ENCODE data around the gene NR2C2. TPM values are rescaled to one million over a fixed set of nuclear protein-coding genes. Genes with fewer than 3 reads are reported as not detected.
A peak's percentile ranks its signal among the peaks of the same experiment; 100 is the strongest.

NR2C2 gene
- polyA plus RNA-seq, 3 donors = 36.4 to 41.0 (median 39.3) TPM

- DNase-seq (ENCODE audit: low read depth in 3 of 3, low spot score in 2 of 3) = peak; percentile 72 to 77 (median 74)
Measured at GRCh38 chr3:14921034-14921616, 26.3 kb upstream of the NR2C2 start.

- no peak for DNase-seq (ENCODE audit: low read depth in 3 of 3, low spot score in 2 of 3)
Measured at GRCh38 chr3:14921811-14922705, 25.3 kb upstream of the NR2C2 start.

- DNase-seq (ENCODE audit: low read depth in 3 of 3, low spot score in 2 of 3) = no peak
Measured at GRCh38 chr3:14922863-14923262, 24.5 kb upstream of the NR2C2 start.

- no peak for DNase-seq (ENCODE audit: low read depth in 3 of 3, low spot score in 2 of 3)
Measured at GRCh38 chr3:14923476-14923875, 23.9 kb upstream of the NR2C2 start.

- DNase-seq (ENCODE audit: low read depth in 3 of 3, low spot score in 2 of 3) = peak in 2 of 3 donors; percentile 61
Measured at GRCh38 chr3:14925729-14926591, 21.4 kb upstream of the NR2C2 start.

- DNase-seq (ENCODE audit: low read depth in 3 of 3, low spot score in 2 of 3) = no peak
Measured at GRCh38 chr3:14926592-14926991, 20.8 kb upstream of the NR2C2 start.

- DNase-seq (ENCODE audit: low read depth in 3 of 3, low spot score in 2 of 3) = no peak
Measured at GRCh38 chr3:14927308-14927707, 20.1 kb upstream of the NR2C2 start.

- DNase-seq (ENCODE audit: low read depth in 3 of 3, low spot score in 2 of 3) = no peak
Measured at GRCh38 chr3:14929310-14930074, 17.9 kb upstream of the NR2C2 start.

GRCh38 chr3:14933820-14934425 lies 13.5 kb upstream of the NR2C2 start:
- DNase-seq (ENCODE audit: low read depth in 3 of 3, low spot score in 2 of 3) = no peak

- DNase-seq (ENCODE audit: low read depth in 3 of 3, low spot score in 2 of 3) = no peak
Measured at GRCh38 chr3:14935592-14936345, 11.6 kb upstream of the NR2C2 start.

GRCh38 chr3:14938954-14939353 lies 8.4 kb upstream of the NR2C2 start:
- DNase-seq (ENCODE audit: low read depth in 3 of 3, low spot score in 2 of 3) = no peak

GRCh38 chr3:14941871-14942270 lies 5.5 kb upstream of the NR2C2 start:
- DNase-seq (ENCODE audit: low read depth in 3 of 3, low spot score in 2 of 3) = no peak

- no peak for DNase-seq (ENCODE audit: low read depth in 3 of 3, low spot score in 2 of 3)
Measured at GRCh38 chr3:14943042-14943441, 4.3 kb upstream of the NR2C2 start.

GRCh38 chr3:14946236-14946635 lies 1.1 kb upstream of the NR2C2 start:
- DNase-seq (ENCODE audit: low read depth in 3 of 3, low spot score in 2 of 3) = no peak

GRCh38 chr3:14946739-14947099 lies 664 bp upstream of the NR2C2 start:
- DNase-seq (ENCODE audit: low read depth in 3 of 3, low spot score in 2 of 3) = no peak

- peak; percentile 94 to 96 (median 94) for DNase-seq (ENCODE audit: low read depth in 3 of 3, low spot score in 2 of 3)
Measured at GRCh38 chr3:14947886-14948608, 664 bp downstream of the NR2C2 start.

- DNase-seq (ENCODE audit: low read depth in 3 of 3, low spot score in 2 of 3) = peak in 2 of 3 donors; percentile 44 to 45
Measured at GRCh38 chr3:14948609-14949038, 1.2 kb downstream of the NR2C2 start.

GRCh38 chr3:14949126-14949525 lies 1.7 kb downstream of the NR2C2 start:
- no peak for DNase-seq (ENCODE audit: low read depth in 3 of 3, low spot score in 2 of 3)

GRCh38 chr3:14950274-14950673 lies 2.9 kb downstream of the NR2C2 start:
- no peak for DNase-seq (ENCODE audit: low read depth in 3 of 3, low spot score in 2 of 3)

Data from right renal cortex interstitium (tissue), 3 donors.